ENCODE results near the gene OR9Q2. TPM values are rescaled to one million over a fixed set of nuclear protein-coding genes. Genes with fewer than 3 reads are reported as not detected.

The OR9Q2 gene
- polyA plus RNA-seq, 1 experiment: not detected

DNA sequence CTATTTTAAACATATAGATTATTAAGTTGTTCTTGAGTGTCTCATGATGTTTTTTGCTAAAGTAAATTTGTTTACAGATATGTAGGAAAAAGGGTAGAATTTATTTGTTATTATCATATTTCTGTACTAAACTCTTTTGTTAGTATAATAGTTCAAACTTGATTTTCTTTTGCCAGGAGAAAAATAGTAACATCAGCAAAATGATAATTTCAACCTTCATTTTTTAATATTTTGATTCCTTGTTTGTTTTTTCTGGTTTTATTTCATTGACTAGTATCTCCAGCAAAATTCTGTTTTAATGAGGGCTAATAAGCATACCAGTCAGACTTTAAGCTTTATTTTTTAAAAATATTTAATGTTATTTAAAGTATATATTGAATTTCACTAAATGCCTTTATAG, 27.6 kb downstream of the OR9Q2 start:
- Histone ChIP-seq H3K36me3 (ENCODE audit: control insufficient read depth, insufficient read depth, low read length) (no peaks in the 10 kb centered on the region), H3K4me3 (ENCODE audit: low read depth, low read length) (no peak overlapping the region), H3K27me3 (ENCODE audit: control insufficient read depth, insufficient read depth, low read length) (no peaks in the 10 kb centered on the region)
- ChIA-PET CTCF (interaction anchor here (0.7 kb wide), 1 partner anchor 441 kb away, joined by 3 read pairs; no protein-coding TSS in a partner anchor), POLR2A (no interaction called here)
- TF ChIP-seq, protein P1, sequence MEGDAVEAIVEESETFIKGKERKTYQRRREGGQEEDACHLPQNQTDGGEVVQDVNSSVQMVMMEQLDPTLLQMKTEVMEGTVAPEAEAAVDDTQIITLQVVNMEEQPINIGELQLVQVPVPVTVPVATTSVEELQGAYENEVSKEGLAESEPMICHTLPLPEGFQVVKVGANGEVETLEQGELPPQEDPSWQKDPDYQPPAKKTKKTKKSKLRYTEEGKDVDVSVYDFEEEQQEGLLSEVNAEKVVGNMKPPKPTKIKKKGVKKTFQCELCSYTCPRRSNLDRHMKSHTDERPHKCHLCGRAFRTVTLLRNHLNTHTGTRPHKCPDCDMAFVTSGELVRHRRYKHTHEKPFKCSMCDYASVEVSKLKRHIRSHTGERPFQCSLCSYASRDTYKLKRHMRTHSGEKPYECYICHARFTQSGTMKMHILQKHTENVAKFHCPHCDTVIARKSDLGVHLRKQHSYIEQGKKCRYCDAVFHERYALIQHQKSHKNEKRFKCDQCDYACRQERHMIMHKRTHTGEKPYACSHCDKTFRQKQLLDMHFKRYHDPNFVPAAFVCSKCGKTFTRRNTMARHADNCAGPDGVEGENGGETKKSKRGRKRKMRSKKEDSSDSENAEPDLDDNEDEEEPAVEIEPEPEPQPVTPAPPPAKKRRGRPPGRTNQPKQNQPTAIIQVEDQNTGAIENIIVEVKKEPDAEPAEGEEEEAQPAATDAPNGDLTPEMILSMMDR (IDR thresholded peaks at IDR 0.05; ENCODE audit: insufficient read depth, low read depth, low read length): no peak
- no peak for DNase-seq (ENCODE audit: low read depth)

DNA sequence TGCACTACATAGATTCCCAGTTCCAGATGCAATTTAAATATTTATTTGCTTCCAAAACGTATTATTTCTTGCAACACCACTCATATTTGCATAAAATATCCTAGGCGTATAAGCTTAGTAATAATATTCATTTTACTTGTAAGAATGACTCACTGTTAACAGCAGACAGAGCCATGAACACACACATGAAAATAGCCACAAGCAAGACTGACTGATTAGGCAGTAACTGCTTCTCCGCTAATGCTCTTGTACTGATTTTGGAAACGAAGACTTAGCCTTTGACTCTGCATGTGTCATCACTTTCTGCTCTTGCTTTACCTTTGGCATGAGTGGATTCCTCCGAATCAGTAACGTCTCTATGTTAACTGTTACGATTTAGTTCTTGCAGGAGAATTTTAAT, 33.9 kb downstream of the OR9Q2 start:
- TF ChIP-seq, protein P1 (IDR thresholded peaks at IDR 0.05; ENCODE audit: insufficient read depth, low read depth, low read length): no peak
- Histone ChIP-seq H3K27me3 (ENCODE audit: control insufficient read depth, insufficient read depth, low read length) (no peaks in the 10 kb centered on the region), H3K4me3 (ENCODE audit: low read depth, low read length) (no peak overlapping the region), H3K36me3 (ENCODE audit: control insufficient read depth, insufficient read depth, low read length) (no peaks in the 10 kb centered on the region)
- CTCF ChIA-PET: no interaction called here
- DNase-seq (ENCODE audit: low read depth): no peak
- POLR2A ChIA-PET: no interaction called here

GRCh38 chr11:58227956-58228615, 39.2 kb downstream of the OR9Q2 start:
- Histone ChIP-seq H3K4me3 (ENCODE audit: low read depth, low read length) (no peak overlapping the region), H3K27me3 (ENCODE audit: control insufficient read depth, insufficient read depth, low read length) (no peaks in the 10 kb centered on the region), H3K36me3 (ENCODE audit: control insufficient read depth, insufficient read depth, low read length) (no peaks in the 10 kb centered on the region)
- DNase-seq (ENCODE audit: low read depth): no peak
- ChIA-PET CTCF (no interaction called here), POLR2A (no interaction called here)
- TF ChIP-seq, protein P1 (IDR thresholded peaks at IDR 0.05; ENCODE audit: insufficient read depth, low read depth, low read length): no peak

Other genes with a start within 250 kb of the OR9Q2 start
- not detected in 2 replicates for gene OR9Q1, start 165.2 kb upstream of the OR9Q2 start, polyA plus RNA-seq (2011; rRNA removed)
- gene OR6Q1, start 158.1 kb upstream of the OR9Q2 start, polyA plus RNA-seq (2011; rRNA removed): not detected in 2 replicates
- gene OR9I1, start 63.5 kb upstream of the OR9Q2 start, polyA plus RNA-seq (2011; rRNA removed): not detected in 2 replicates
- not detected in 2 replicates for gene OR1S2, start 15.1 kb downstream of the OR9Q2 start, polyA plus RNA-seq (2011; rRNA removed)
- not detected in 2 replicates for gene OR1S1, start 23.6 kb downstream of the OR9Q2 start, polyA plus RNA-seq (2011; rRNA removed)
- not detected in 2 replicates for gene OR10Q1, start 39.8 kb downstream of the OR9Q2 start, polyA plus RNA-seq (2011; rRNA removed)
- gene OR10W1, start 79.2 kb downstream of the OR9Q2 start, polyA plus RNA-seq (2011; rRNA removed): not detected in 2 replicates
- not detected in 2 replicates for gene OR5B17, start 170.0 kb downstream of the OR9Q2 start, polyA plus RNA-seq (2011; rRNA removed)
- gene OR5B3, start 217.8 kb downstream of the OR9Q2 start, polyA plus RNA-seq (2011; rRNA removed): not detected in 2 replicates
- not detected in 2 replicates for gene OR5B2, start 239.1 kb downstream of the OR9Q2 start, polyA plus RNA-seq (2011; rRNA removed)